NOMO-1 treated with DMSO at 0.1 percent for 48 hours (cell line): ENCODE data around the gene DAAM2.

Experiments used
- DNase-seq: peaks from one replicate; lab custom pipeline; 2025; ENCODE audit not compliant: unreplicated experiment; lab: John Stamatoyannopoulos, UW

Gene DAAM2

DNA sequence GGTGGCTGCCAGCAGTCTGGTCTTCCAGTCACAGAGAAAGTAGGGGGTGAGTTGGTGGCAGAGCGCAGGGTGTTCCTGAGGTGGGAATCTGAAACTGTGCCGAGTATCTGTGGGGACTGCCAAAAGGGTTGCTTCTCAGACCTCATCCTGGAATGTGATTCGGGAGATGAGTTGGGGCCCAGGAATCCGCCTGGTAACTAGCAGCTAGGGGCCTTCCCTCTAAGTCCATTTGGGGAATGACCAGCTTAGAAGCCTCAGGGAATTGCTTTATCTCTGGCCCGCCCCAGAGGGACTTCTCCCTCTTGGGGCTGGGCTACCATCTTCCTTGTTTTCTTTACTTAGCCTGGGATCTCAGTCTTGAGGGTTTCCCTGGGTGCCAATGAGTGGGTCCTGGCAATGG lies 92.5 kb downstream of the DAAM2 start:
- no peak for DNase-seq

DNA sequence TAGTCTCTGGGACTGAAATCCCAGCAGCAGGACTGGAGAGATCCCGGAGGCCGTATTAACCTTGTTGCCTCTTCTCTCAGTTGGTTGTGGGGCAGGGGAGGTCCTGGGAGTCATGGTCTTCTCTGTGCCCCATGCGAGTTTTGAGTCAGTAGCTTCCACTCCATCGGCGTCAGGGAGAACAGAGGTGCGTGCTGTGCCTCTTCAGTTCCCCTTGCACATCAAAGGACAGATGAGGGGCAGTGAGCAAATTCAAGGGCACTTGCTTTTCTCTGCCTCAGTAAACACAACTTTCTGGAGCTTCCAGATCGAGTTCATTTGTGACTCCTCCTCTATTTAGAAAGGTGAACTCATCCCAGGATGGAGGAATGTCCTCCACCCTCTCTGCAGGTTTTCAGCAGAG lies 93.5 kb downstream of the DAAM2 start:
- no peak for DNase-seq

DNA sequence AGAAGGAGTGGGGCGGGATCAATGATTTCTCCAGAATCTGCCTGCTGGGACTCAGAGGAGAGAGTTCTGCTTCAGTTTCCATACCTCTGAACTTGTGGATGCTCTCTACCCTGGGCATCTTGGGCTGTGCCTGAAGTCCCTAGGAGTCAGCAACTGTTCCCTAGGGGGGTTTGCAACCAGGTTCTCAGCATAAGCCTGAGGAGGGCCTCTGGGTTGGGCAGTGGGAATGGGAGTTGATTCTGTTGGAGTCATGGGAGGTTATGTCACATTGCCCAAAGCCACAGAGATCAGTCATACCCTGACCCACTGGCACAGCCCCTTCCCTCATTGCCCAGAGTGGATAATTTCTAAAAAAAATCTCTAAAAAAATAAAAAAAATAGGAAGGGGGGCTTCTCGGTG lies 94.7 kb downstream of the DAAM2 start:
- DNase-seq = no peak

DNA sequence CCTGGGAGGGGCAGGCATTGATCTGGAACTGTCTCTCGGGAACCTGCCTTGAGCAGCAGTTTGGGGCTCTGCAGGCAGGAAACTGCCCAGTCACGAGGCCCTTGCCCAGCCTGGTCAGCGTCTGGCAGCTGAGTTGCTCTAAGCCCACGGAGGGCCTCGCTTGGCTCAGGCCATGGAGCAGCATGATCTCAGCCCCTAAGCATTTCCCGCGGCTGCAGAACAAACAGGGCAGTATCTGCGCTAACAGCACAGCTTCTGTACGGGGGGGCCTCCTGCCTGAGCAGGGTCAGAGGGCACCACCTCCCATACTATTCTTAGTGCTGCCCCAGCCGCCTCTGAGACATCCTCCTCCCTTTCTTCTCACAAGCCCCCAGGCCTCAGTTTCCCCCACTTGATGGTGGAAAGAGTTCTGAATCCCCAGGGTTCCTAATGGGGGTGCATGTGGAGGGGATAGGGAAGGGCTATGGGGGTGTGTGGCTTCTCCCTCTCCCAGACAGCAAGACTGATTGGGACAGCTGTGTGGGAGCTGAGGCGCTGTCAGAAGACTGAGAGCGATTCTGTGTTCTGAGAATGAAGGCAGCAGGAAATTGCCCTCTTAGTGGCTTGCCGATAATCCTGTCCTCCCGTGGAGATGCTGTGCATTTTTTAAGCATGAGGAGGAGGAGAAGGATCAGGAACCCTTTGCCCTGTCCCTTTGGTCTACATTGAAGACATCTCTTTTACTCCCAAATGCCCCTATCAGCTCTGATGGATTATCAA lies 95.7 kb downstream of the DAAM2 start:
- DNase-seq = no peak

- DNase-seq = no peak
Observed at GRCh38 chr6:39889229-39889628, 97.1 kb downstream of the DAAM2 start.

DNA sequence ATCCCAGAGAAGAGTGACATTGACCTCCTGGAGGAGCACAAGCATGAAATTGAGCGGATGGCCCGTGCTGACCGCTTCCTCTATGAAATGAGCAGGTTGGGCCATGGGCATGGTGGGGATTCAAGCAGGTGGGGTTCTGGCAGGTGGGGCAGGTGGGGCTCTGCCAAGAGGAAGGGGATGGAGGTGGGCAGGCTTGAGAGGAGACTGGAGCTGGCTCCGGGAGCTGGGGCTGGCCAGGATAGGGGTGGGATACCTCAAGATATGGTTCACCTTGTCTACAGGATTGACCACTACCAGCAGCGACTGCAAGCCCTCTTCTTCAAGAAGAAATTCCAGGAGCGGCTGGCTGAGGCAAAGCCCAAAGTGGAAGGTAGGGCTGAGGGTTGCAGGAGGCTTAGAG lies 99.2 kb downstream of the DAAM2 start:
- no peak for DNase-seq

DNA sequence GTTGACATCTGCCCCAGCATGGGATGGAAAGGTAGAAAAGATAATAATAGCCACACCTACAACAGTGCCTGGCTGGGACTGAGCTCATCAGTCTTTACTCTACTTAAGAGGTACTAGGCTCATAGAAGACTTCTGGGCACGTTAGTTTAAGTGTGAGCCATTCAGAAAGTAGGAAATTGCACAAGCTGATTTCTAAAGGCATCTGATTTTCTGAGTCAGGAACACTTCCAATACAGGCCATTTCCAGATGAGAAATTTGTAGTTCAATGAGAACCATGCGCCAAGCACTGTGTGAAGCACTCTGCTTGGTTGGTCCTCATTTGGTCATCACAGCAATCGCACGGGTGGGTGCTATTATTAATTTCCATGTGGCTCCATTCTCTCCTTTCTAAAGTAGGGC lies 99.8 kb downstream of the DAAM2 start:
- DNase-seq = peak; percentile 7

DNA sequence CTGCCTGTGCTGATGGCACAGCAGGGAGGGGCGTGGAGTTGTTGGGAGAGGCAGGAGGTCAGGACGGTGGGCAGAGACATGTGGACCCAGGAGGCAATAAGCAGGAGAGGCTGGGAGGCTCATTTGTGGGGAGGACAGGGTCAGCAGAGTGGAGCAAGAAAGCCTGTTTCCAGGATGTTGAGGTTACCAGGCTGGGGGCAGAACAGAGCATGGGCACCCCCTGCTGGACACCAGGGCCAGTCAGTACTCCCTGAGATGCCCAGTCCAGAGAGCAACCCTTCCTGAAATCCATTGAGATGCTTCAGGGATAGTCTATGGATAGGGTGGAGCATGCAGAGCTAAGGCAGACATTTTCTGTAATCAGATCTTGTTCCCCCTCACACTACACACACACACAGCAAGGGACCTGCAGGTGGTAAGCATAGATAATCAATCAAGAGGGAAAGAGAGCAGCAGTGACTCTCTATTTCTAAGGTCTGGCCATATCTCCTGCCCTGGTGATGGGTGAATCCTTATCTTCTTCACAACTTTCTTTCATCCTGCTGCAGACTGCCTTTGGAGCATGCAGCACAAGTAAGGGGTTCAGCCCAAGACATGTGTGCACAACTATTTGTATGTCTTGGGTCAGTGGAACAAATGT lies 100.4 kb downstream of the DAAM2 start:
- DNase-seq = no peak

DNA sequence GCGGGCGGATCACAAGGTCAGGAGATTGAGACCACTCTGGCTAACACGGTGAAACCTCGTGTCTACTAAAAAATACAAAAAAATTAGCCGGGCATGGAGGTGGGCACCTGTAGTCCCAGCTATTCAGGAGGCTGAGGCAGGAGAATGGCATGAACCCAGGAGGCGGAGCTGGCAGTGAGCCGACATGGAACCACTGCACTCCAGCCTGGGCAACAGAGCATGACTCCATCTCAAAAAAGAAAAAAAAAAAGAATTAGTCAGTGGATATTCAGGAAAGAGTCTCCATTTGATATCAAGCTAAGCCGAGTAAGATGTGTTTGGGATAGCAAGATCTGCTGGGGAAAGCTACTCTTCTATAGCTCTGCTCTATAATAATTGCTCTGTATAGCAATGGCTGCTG lies 101.1 kb downstream of the DAAM2 start:
- no peak for DNase-seq

DNA sequence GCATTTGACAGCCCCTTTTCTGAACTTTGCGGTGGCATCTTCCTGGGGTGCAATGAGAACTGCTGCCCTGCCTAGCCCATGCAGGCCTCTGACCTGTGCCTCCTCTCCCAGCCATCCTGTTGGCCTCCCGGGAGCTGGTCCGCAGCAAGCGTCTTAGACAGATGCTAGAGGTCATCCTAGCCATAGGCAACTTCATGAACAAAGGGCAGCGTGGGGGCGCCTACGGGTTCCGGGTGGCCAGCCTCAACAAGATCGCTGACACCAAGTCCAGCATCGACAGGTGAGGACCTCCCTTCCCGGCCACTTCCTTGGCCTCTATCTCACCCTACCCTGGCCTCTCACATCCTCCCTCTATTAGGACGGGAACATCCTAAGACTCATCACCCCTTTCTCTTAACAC lies 104.5 kb downstream of the DAAM2 start:
- no peak for DNase-seq

DNA sequence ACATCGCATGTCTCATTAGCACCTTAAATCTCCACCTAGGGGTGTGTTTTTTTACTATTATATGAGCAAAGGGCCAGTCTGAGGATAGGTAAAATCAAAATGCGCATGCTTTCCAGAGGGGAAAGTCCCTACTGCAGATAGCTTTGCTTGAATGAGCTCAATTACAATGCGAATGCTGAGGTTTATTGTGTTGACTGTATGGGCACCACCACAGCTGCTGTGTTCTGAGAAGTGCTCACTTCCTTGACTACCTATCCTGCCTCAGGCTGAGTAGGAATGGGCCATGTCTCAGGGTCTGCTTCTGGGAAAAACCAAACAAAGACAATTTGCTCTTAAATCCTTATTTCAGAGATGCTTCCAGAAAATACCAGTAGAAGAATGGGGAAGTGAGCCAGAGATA lies 105.5 kb downstream of the DAAM2 start:
- no peak for DNase-seq

GRCh38 chr6:39898625-39899024 lies 106.4 kb downstream of the DAAM2 start:
- no peak for DNase-seq

DNA sequence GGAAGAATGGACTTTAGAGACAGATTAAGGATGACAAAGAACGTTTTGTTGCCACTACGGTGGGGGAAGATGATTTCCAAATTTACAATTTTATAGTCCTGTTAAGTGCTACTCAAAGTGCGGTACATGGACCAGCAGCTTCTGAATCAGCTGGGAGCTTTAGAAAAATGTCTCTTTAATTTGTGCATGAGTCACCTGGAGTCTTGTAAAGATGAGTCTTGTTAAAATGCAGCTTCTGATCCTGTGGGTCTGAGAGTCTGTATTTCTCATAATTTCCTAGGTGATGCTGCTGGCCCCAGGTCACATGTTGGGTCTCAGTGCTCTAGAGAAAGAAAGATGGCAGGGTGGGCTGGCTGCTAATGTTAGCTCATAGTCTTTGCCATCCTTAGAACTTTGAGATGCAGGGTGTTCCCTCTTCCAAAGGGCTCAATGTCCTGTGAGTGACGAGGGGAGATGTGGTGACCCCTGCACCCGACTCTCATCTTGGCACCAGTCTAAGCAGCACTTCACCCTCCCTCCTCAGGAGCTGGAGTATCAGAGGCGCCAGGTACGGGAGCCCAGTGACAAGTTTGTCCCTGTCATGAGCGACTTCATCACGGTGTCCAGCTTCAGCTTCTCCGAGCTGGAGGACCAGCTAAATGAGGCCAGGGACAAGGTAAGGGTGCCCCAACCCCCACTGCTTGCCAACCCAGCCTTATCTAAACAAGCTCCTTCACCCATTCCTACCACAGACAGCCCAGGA lies 107.5 kb downstream of the DAAM2 start:
- no peak for DNase-seq

DNA sequence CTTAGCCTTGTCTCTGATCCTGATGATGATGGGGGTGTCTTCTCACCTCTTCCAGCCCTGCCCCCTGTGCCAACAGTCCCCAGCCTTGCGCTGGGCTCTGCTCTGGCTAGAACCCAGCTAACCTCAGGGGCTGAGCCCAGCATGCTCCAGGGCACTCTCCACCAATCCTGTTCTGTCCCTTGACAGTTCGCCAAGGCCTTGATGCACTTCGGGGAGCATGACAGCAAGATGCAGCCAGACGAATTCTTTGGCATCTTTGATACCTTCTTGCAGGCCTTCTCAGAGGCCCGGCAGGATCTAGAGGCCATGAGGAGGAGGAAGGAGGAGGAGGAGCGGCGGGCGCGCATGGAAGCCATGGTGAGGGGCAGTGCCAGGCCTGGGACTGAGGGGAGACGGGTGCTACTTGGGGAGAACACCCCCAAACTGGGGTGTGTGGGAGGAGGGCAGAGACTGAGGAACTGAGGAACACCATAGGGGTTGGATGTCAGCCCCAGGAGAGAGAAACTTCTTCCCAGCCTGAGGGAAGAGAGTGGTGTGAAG lies 109.0 kb downstream of the DAAM2 start:
- DNase-seq = no peak

GRCh38 chr6:39901670-39902069 lies 109.5 kb downstream of the DAAM2 start:
- DNase-seq = no peak

DNA sequence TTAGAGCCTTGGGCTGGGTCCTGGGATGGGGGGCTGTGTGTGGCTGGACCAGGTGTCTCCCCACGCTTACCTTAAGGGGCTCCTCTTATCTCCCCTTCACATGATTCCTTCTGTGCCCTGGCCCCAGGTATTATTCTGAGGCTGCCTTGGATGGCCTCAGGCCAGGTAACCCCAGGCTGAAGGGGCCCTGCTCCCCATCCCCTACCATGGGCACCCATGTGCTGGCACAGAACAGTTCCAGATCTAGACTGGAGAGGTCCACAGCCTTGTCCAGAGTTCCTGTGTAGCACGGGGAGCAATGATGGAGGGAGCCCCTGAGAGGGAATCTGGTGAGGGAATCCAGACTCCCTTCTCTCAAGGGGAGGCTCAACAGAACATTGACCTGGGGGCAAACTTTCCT lies 110.0 kb downstream of the DAAM2 start:
- DNase-seq = no peak

DNA sequence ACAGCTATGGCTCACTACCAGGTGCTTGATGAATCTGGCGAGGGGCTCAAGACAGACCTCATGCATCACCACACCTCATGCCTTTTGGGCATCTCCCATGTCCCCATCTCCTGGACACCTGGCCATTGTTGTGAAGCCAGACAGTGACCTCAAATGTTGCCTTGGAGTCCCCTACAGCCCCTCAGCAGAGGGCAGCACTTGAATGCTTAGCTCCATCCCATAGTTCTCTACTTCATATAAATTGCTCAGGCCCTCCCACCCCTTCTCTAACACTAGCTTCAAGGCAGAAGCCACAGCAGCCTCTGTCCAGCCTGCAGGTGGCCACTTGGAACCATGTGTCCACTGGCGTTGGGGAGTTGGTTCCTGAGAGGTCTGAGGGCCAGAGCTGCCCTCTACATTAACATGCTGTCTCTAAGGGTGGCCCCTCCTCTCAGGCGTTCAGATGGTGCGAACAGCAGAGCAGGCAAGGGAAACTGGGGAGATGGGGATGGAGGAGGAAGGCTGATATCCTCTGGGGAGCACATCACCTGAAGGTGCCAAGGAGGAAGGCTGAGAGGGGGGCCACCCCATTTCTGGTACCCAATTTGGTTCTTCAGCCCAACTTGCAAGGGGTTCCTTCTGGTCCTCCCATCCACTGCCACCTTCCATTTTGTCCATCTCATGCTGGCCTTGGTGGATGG lies 110.8 kb downstream of the DAAM2 start:
- no peak for DNase-seq

GRCh38 chr6:39903656-39904055 lies 111.5 kb downstream of the DAAM2 start:
- DNase-seq = no peak

GRCh38 chr6:39904946-39905639 lies 112.9 kb downstream of the DAAM2 start:
- no peak for DNase-seq

DNA sequence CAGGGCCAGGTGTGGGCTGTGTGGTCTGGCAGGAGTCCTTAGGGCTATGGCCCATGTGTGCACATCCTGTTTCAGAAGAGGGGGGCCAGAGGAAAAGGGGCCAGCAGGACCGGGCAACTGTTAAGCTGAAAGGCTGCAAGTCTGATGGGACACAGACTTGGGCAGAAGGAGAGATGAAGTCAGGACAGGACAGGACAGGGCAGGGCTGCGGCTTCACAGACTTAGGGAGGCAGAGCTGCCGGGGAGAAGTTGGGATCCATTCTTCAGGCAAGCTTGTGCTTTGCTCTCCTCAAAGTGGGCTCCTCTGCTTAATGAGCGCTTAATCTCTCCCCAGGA lies 113.4 kb downstream of the DAAM2 start:
- no peak for DNase-seq

DNA sequence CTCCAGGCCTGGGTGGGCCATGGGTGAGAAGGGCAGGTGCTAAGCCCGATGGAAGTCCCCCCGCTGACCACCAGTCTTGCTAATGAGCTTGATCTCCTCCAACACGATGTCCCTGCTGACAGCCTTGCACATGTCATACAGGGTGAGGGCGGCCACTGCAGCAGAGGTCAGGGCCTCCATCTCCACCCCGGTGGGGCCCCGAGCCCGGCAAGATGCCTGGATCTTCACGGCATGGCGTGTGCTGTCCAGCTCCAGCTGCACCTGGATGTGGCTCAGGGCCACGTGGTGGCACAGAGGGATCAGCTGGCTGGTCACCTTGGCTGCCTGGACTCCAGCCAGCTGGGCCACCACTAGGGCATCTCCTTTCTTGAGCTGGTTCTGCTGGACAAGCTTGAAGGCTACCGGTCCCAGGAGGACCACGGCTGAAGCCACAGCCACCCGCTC lies 114.2 kb downstream of the DAAM2 start:
- no peak for DNase-seq
